Measurements from ENCODE around the gene SLC35A1. TPM values are rescaled to one million over a fixed set of nuclear protein-coding genes. Genes with fewer than 3 reads are reported as not detected.

The SLC35A1 gene
- total and polyA plus RNA-seq, 4 experiments from 2014 or later: 20.4 to 33.2 (median 28.7) TPM

- POLR2A ChIA-PET (ENCODE audit: partially characterized antibody): no interaction called here
- DNase-seq: no peak
- Mint-ChIP-seq H3K27me3 (no peaks in the 10 kb centered on the region), H3K9me3 (peaks cover 0 to 14% (median 8%) of the 10 kb centered on the region in 8 donors), H3K36me3 (peaks cover 62 to 65% of the 10 kb centered on the region in 2 donors), H3K27ac (no peak overlapping the region), H3K4me3 (no peak overlapping the region), H3K4me1 (peaks cover 0 to 6% (median under 1%) of the 10 kb centered on the region in 4 donors)
- Histone ChIP-seq H3K27ac (ENCODE audit: low read depth, low read length) (no peak overlapping the region), H3K4me1 (ENCODE audit: insufficient read depth, low read length) (no peaks in the 10 kb centered on the region), H3K27me3 (ENCODE audit: insufficient read depth, low read length) (no peaks in the 10 kb centered on the region), H3K4me3 (ENCODE audit: low read length in 2 of 2) (no peak overlapping the region), H3K9me3 (ENCODE audit: control insufficient read depth in 1 of 2, low read length in 2 of 2) (peaks cover 0 to 5% of the 10 kb centered on the region in 2 donors), H3K36me3 (ENCODE audit: insufficient read depth, low read length) (peaks cover 10% of the 10 kb centered on the region)
- CTCF ChIA-PET (ENCODE audit: partially characterized antibody): interaction anchor here (1.0 kb wide), 1 partner anchor 12 kb away, joined by 3 read pairs; no protein-coding TSS in a partner anchor
- intact Hi-C loops (cut with micrococcal nuclease): no loop called here
Measured at GRCh38 chr6:87541744-87542143, 69.0 kb downstream of the SLC35A1 start.

- H3K36me3 ChIP-seq (ENCODE audit: insufficient read depth, low read length): peaks cover 10% of the 10 kb centered on the region
- Mint-ChIP-seq H3K9me3 (peaks cover 0 to 14% (median 8%) of the 10 kb centered on the region in 8 donors), H3K4me1 (peaks cover 0 to 2% (median under 1%) of the 10 kb centered on the region in 4 donors), H3K27ac (peak overlapping the region in 1 of 7 donors; percentile 13), H3K27me3 (no peaks in the 10 kb centered on the region), H3K4me3 (no peak overlapping the region), H3K36me3 (peaks cover 56 to 66% of the 10 kb centered on the region in 2 donors)
- ChIA-PET POLR2A (ENCODE audit: partially characterized antibody) (interaction anchor here (1.0 kb wide), 1 partner anchor 10 kb away, joined by 3 read pairs; no protein-coding TSS in a partner anchor), CTCF (ENCODE audit: partially characterized antibody) (no interaction called here)
- no peak overlapping the region for H3K27ac ChIP-seq (ENCODE audit: low read depth, low read length)
- no peak overlapping the region for H3K4me3 ChIP-seq (ENCODE audit: low read length in 2 of 2)
- DNase-seq: no peak
- H3K4me1 ChIP-seq (ENCODE audit: insufficient read depth, low read length): no peaks in the 10 kb centered on the region
- intact Hi-C loops (cut with micrococcal nuclease): no loop called here
- no peaks in the 10 kb centered on the region for H3K27me3 ChIP-seq (ENCODE audit: insufficient read depth, low read length)
- peaks cover 0 to 5% of the 10 kb centered on the region in 2 donors for H3K9me3 ChIP-seq (ENCODE audit: control insufficient read depth in 1 of 2, low read length in 2 of 2)
Measured at GRCh38 chr6:87543696-87544473, 71.1 kb downstream of the SLC35A1 start.

GRCh38 chr6:87544474-87544735 lies 71.6 kb downstream of the SLC35A1 start:
- H3K36me3 Mint-ChIP-seq: peaks cover 53 to 63% of the 10 kb centered on the region in 2 donors
- peaks cover 0 to 12% (median 7%) of the 10 kb centered on the region in 8 donors for H3K9me3 Mint-ChIP-seq
- Histone ChIP-seq H3K4me1 (ENCODE audit: insufficient read depth, low read length) (no peaks in the 10 kb centered on the region), H3K9me3 (ENCODE audit: control insufficient read depth in 1 of 2, low read length in 2 of 2) (peaks cover 0 to 5% of the 10 kb centered on the region in 2 donors), H3K27ac (ENCODE audit: low read depth, low read length) (no peak overlapping the region), H3K4me3 (ENCODE audit: low read length in 2 of 2) (no peak overlapping the region), H3K36me3 (ENCODE audit: insufficient read depth, low read length) (peaks cover 10% of the 10 kb centered on the region), H3K27me3 (ENCODE audit: insufficient read depth, low read length) (no peaks in the 10 kb centered on the region)
- DNase-seq: no peak
- no peaks in the 10 kb centered on the region for H3K27me3 Mint-ChIP-seq
- peak overlapping the region in 1 of 7 donors; percentile 60 for H3K27ac Mint-ChIP-seq
- no peak overlapping the region for H3K4me3 Mint-ChIP-seq
- ChIA-PET POLR2A (ENCODE audit: partially characterized antibody) (no interaction called here), CTCF (ENCODE audit: partially characterized antibody) (no interaction called here)
- peaks cover 0 to 2% (median under 1%) of the 10 kb centered on the region in 4 donors for H3K4me1 Mint-ChIP-seq
- intact Hi-C loops (cut with micrococcal nuclease): no loop called here

GRCh38 chr6:87551799-87552198 lies 79.0 kb downstream of the SLC35A1 start:
- no peaks in the 10 kb centered on the region for H3K9me3 Mint-ChIP-seq
- Histone ChIP-seq H3K4me1 (ENCODE audit: insufficient read depth, low read length) (no peaks in the 10 kb centered on the region), H3K36me3 (ENCODE audit: insufficient read depth, low read length) (peaks cover 5% of the 10 kb centered on the region), H3K9me3 (ENCODE audit: control insufficient read depth in 1 of 2, low read length in 2 of 2) (no peaks in the 10 kb centered on the region), H3K27me3 (ENCODE audit: insufficient read depth, low read length) (no peaks in the 10 kb centered on the region), H3K27ac (ENCODE audit: low read depth, low read length) (no peak overlapping the region), H3K4me3 (ENCODE audit: low read length in 2 of 2) (no peak overlapping the region)
- DNase-seq: no peak
- no peak overlapping the region for H3K4me3 Mint-ChIP-seq
- peak overlapping the region in 1 of 7 donors; percentile 11 for H3K27ac Mint-ChIP-seq
- intact Hi-C loops (cut with micrococcal nuclease): no loop called here
- POLR2A ChIA-PET (ENCODE audit: partially characterized antibody): no interaction called here
- peaks cover 0 to 12% (median 5%) of the 10 kb centered on the region in 4 donors for H3K4me1 Mint-ChIP-seq
- H3K36me3 Mint-ChIP-seq: peaks cover 45 to 52% of the 10 kb centered on the region in 2 donors
- CTCF ChIA-PET (ENCODE audit: partially characterized antibody): no interaction called here
- H3K27me3 Mint-ChIP-seq: no peaks in the 10 kb centered on the region

- H3K9me3 ChIP-seq (ENCODE audit: control insufficient read depth in 1 of 2, low read length in 2 of 2): no peaks in the 10 kb centered on the region
- ChIA-PET CTCF (ENCODE audit: partially characterized antibody) (interaction anchor here (0.7 to 1.2 kb wide), 2 partner anchors 12 to 21 kb away, joined by 3 read pairs; no protein-coding TSS in a partner anchor), POLR2A (ENCODE audit: partially characterized antibody) (interaction anchor here (0.6 kb wide), 1 partner anchor 20 kb away, joined by 3 read pairs; no protein-coding TSS in a partner anchor)
- H3K36me3 ChIP-seq (ENCODE audit: insufficient read depth, low read length): peaks cover 5% of the 10 kb centered on the region
- no peak overlapping the region for H3K4me3 Mint-ChIP-seq
- peaks cover 54 to 55% of the 10 kb centered on the region in 2 donors for H3K36me3 Mint-ChIP-seq
- H3K4me1 Mint-ChIP-seq: peaks cover 2 to 17% (median 6%) of the 10 kb centered on the region in 4 donors
- H3K27ac Mint-ChIP-seq: peak overlapping the region in 3 of 7 donors; percentile 14 to 35 (median 20)
- H3K27me3 Mint-ChIP-seq: no peaks in the 10 kb centered on the region
- no peak overlapping the region for H3K4me3 ChIP-seq (ENCODE audit: low read length in 2 of 2)
- intact Hi-C loops (cut with micrococcal nuclease): no loop called here
- no peaks in the 10 kb centered on the region for H3K27me3 ChIP-seq (ENCODE audit: insufficient read depth, low read length)
- H3K27ac ChIP-seq (ENCODE audit: low read depth, low read length): no peak overlapping the region
- DNase-seq: no peak
- H3K9me3 Mint-ChIP-seq: no peaks in the 10 kb centered on the region
- no peaks in the 10 kb centered on the region for H3K4me1 ChIP-seq (ENCODE audit: insufficient read depth, low read length)
Measured at GRCh38 chr6:87553159-87553765, 80.5 kb downstream of the SLC35A1 start.

- Mint-ChIP-seq H3K4me3 (no peak overlapping the region), H3K36me3 (peaks cover 45 to 55% of the 10 kb centered on the region in 2 donors), H3K27ac (peak overlapping the region in 1 of 7 donors; percentile 38), H3K27me3 (no peaks in the 10 kb centered on the region), H3K4me1 (peaks cover 4 to 17% (median 6%) of the 10 kb centered on the region in 4 donors), H3K9me3 (no peaks in the 10 kb centered on the region)
- ChIA-PET CTCF (ENCODE audit: partially characterized antibody) (no interaction called here), POLR2A (ENCODE audit: partially characterized antibody) (no interaction called here)
- no peaks in the 10 kb centered on the region for H3K9me3 ChIP-seq (ENCODE audit: control insufficient read depth in 1 of 2, low read length in 2 of 2)
- peaks cover 5% of the 10 kb centered on the region for H3K36me3 ChIP-seq (ENCODE audit: insufficient read depth, low read length)
- H3K27me3 ChIP-seq (ENCODE audit: insufficient read depth, low read length): no peaks in the 10 kb centered on the region
- H3K27ac ChIP-seq (ENCODE audit: low read depth, low read length): no peak overlapping the region
- H3K4me3 ChIP-seq (ENCODE audit: low read length in 2 of 2): no peak overlapping the region
- H3K4me1 ChIP-seq (ENCODE audit: insufficient read depth, low read length): no peaks in the 10 kb centered on the region
- DNase-seq: no peak
- intact Hi-C loops (cut with micrococcal nuclease): no loop called here
Measured at GRCh38 chr6:87555506-87555905, 82.7 kb downstream of the SLC35A1 start.

- intact Hi-C loops (cut with micrococcal nuclease): no loop called here
- Histone ChIP-seq H3K9me3 (ENCODE audit: control insufficient read depth in 1 of 2, low read length in 2 of 2) (no peaks in the 10 kb centered on the region), H3K36me3 (ENCODE audit: insufficient read depth, low read length) (peaks cover 19% of the 10 kb centered on the region), H3K4me1 (ENCODE audit: insufficient read depth, low read length) (no peaks in the 10 kb centered on the region), H3K27ac (ENCODE audit: low read depth, low read length) (no peak overlapping the region), H3K4me3 (ENCODE audit: low read length in 2 of 2) (no peak overlapping the region), H3K27me3 (ENCODE audit: insufficient read depth, low read length) (no peaks in the 10 kb centered on the region)
- Mint-ChIP-seq H3K27me3 (no peaks in the 10 kb centered on the region), H3K4me3 (no peak overlapping the region), H3K9me3 (no peaks in the 10 kb centered on the region), H3K36me3 (peaks cover 43 to 58% of the 10 kb centered on the region in 2 donors), H3K27ac (peak overlapping the region in 2 of 7 donors; percentile 10 to 15), H3K4me1 (peaks cover 1 to 9% (median 6%) of the 10 kb centered on the region in 4 donors)
- CTCF ChIA-PET (ENCODE audit: partially characterized antibody): no interaction called here
- no peak for DNase-seq
- POLR2A ChIA-PET (ENCODE audit: partially characterized antibody): no interaction called here
Measured at GRCh38 chr6:87558446-87558845, 85.7 kb downstream of the SLC35A1 start.
